Measurements from ENCODE around the gene ABL2. TPM values are rescaled to one million over a fixed set of nuclear protein-coding genes. Genes with fewer than 3 reads are reported as not detected.

ABL2 gene
- total RNA-seq, 1 donor from 2014 or later, result 6.7 TPM

GRCh38 chr1:179058487-179059483, 170.7 kb downstream of the ABL2 start:
- intact Hi-C loops (cut with micrococcal nuclease), result no loop called here

DNA sequence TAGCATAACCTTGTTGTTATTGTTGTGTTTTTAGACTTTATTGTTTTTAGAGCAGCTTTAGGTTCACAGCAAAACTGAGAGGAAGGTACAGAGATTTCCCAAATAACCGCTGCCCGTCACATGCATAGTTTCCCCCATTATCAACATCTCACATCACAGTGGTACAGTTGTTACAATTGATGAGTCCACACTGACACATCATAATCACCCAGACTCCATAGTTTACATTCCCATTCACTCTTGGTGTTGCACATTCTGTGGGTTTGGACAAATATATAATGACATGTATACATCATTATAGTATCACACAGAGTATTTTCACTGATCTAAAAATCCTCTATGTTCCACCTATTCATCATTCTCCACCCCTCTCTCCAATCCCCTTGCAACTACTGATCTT, 173.5 kb downstream of the ABL2 start:
- intact Hi-C loops (cut with micrococcal nuclease), result no loop called here

GRCh38 chr1:179053486-179053885, 176.0 kb downstream of the ABL2 start:
- intact Hi-C loops (cut with micrococcal nuclease), result no loop called here

DNA sequence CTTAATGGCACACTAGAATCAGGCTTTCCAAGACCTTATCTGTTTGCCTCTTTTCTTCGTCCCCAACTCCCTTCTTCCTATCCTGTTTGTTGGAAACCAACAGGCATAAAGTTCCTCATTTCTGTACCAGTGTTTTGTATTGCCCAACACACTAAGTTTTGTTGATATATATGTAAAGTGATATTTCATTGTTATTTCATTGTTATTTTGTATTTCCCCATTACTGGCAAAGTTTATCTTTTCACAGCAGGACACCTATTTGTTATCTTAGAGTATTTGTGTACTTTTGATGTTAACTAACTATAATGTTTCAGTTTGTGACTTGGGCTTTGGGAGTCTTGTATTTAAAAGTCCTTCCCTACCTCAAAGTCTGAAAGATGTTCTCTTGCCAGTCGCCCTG, 176.7 kb downstream of the ABL2 start:
- intact Hi-C loops (cut with micrococcal nuclease), result no loop called here

Other genes starting within 250 kb of the ABL2 start
- 28.1 and 28.5 TPM in 2 replicates for gene FAM20B, start 203.8 kb downstream of the ABL2 start, total RNA-seq
- 44.4 and 45.4 TPM in 2 replicates for gene TOR3A, start 147.6 kb downstream of the ABL2 start, total RNA-seq
- 43.3 and 47.5 TPM in 2 replicates for gene SOAT1, start 64.1 kb upstream of the ABL2 start, total RNA-seq
- not detected in 2 replicates for gene AXDND1, start 136.3 kb upstream of the ABL2 start, total RNA-seq

Measured in T-helper 2 cell treated with Interferon-gamma antibody and Interleukin-4, amounts not matched to agents 100 ng/mL and 5 ng/mL, for 36 hours (primary cell).